ENCODE measurements around the gene AUTS2.

Gene AUTS2

GRCh38 chr7:69893906-69894305, 295.6 kb downstream of the AUTS2 start:
- no peak for DNase-seq (ENCODE audit: low read depth)

DNA sequence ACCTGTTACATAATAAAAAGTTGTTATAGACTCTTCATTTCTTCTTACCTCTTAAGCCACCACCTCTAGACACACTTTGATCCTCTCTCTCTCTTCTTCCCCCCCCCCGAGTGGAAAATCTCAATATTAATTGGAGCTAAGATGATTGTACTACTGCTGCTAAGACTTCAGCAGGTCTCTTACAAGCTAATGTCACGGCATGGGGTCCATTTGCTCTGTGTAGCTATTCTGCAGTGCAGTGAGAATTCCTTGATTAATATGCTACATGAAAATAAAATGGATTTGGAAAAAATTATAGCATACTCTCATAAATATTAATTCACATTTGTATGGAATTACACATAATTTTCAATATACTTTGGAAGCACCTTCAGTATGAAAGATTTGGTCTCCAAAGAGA, 297.2 kb downstream of the AUTS2 start:
- DNase-seq (ENCODE audit: low read depth), result no peak

- no peak for DNase-seq (ENCODE audit: low read depth)
These were observed 297.8 kb downstream of the AUTS2 start for GRCh38 chr7:69896121-69896520.

GRCh38 chr7:69898189-69898588, 299.9 kb downstream of the AUTS2 start:
- DNase-seq (ENCODE audit: low read depth), result no peak

GRCh38 chr7:69903410-69903809, 305.1 kb downstream of the AUTS2 start:
- no peak for DNase-seq (ENCODE audit: low read depth)

- no peak for DNase-seq (ENCODE audit: low read depth)
These were observed 308.2 kb downstream of the AUTS2 start for GRCh38 chr7:69906283-69906995.

GRCh38 chr7:69907720-69908119, 309.4 kb downstream of the AUTS2 start:
- DNase-seq (ENCODE audit: low read depth), result no peak

DNA sequence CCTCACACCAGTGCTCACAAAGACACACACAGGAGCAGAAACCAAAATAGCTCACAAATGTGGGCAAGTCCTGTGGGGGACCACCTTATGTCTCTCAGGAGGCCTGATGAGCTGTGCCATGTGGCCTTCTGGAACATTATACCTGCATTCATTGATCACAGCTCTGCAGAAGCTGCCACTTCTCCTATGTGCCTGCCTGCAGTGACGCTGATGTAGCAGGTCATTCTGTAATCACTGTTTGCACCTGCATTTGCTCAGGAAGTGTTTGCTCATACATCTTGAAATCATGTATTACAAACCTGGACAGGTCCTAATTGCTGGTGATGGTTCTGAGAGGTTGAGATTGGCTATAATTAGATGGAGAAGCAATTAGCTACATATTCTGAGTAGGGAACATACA, 310.2 kb downstream of the AUTS2 start:
- DNase-seq (ENCODE audit: low read depth), result no peak

- no peak for DNase-seq (ENCODE audit: low read depth)
These were observed 311.9 kb downstream of the AUTS2 start for GRCh38 chr7:69910150-69910549.

GRCh38 chr7:69911337-69911736, 313.1 kb downstream of the AUTS2 start:
- DNase-seq (ENCODE audit: low read depth), result no peak

DNA sequence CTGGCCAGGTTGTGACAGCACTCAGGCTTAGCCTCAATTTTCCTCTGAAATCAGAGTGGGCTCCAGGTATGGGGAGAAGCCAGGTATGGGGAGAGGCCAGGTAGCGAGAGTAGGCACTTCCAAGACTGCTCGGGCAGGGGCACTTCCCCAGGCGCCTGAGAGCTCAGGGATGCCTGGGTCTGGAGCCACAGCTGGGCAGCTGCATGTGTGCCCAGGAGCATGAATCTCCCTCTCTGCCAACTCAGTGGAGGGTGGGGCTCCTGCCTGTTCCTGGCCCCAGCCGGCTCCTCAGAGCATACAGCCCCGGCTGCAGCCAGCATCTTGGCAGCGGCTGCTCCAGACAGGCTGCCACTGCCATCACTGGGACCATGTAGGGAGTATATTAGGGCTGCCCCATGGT, 313.9 kb downstream of the AUTS2 start:
- no peak for DNase-seq (ENCODE audit: low read depth)

- DNase-seq (ENCODE audit: low read depth), result no peak
These were observed 314.6 kb downstream of the AUTS2 start for GRCh38 chr7:69912846-69913245.

- DNase-seq (ENCODE audit: low read depth), result no peak
These were observed 321.3 kb downstream of the AUTS2 start for GRCh38 chr7:69919426-69920111.

DNA sequence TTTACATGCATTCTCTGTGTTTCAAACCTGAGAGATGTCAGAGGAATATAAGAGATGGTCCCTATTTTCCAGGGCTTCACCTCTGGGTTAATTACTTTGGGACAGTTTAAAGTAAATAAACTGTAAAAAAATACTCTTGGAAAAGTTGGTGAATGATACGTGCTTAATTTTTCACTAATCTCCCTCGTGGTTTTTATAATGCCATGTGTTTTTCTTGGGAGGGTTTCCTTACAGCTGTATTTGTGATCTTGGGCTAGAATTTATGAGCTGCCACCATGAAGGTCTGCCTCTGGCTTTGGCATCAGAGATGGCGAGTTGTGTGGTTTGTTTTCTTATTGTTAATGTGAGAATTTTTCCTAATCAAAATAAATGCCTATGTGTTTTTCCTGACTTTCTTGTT, 322.5 kb downstream of the AUTS2 start:
- no peak for DNase-seq (ENCODE audit: low read depth)

- DNase-seq (ENCODE audit: low read depth), result no peak
These were observed 323.9 kb downstream of the AUTS2 start for GRCh38 chr7:69922026-69922803.

GRCh38 chr7:69927461-69927860, 329.2 kb downstream of the AUTS2 start:
- no peak for DNase-seq (ENCODE audit: low read depth)

DNA sequence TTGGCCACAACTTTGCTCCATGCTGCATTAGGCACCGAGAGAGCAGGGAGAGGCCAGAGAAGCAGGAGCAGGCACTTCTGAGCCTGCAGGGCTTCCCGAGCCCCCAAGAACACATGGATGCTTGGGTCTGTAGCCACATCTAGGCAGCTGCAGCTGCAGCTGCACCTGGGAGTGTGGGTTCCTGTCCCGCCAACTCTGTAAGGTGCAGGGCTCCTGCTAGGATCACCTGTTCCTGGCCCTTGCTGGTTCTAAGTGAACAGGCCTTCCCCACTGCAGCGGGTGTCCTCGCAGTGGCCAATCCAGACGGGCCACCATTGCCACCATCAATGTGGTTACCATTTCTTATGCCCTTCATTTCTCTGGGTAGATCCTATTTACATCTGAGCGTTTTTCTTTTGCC, 330.3 kb downstream of the AUTS2 start:
- no peak for DNase-seq (ENCODE audit: low read depth)

DNA sequence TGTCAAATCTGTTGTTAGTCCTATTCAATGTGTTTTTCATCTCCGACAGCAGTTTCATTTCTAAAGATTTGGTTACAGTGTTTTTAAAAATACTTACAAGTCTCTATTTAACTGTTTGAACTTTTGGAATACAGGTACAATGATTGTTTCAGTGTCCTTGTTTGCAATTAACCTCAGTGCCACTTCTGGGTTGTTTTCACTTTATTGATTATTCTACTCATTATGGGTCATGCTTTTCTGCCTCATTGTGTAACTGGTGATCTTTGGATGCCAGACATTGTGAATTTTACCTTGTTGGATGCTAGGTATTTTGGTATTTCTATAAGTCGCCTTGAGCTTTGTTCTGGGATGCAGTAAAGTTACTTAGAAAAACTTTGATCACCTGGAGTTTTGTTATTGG, 331.3 kb downstream of the AUTS2 start:
- DNase-seq (ENCODE audit: low read depth), result no peak

DNA sequence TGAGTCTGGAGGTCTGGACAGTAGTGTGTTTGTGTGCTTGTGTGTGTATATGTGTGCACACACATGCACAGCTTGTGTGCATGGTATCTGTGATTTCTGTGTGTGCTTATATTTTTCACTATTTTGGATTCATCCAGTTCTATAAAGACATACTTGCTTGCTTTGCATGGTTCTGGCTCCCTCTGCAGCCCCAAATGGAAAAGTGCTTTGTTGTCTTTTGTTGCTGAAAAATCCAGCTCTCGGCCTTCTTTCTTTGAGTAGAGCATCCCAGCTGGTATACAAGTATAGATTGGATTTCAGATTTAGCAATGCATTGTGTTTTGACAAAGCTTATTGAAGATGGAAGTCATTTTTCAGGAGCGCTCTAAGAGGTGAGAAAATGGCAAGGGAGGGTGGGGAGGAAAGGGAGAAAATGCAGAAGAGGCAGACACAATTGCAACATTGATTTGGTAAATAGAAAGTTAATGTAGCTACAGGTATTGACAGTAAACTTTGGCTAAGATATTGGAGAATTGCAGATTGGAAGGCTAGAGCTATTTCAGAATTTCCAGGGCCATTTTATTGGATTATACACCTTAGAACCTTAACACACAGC, 333.9 kb downstream of the AUTS2 start:
- no peak for DNase-seq (ENCODE audit: low read depth)

DNA sequence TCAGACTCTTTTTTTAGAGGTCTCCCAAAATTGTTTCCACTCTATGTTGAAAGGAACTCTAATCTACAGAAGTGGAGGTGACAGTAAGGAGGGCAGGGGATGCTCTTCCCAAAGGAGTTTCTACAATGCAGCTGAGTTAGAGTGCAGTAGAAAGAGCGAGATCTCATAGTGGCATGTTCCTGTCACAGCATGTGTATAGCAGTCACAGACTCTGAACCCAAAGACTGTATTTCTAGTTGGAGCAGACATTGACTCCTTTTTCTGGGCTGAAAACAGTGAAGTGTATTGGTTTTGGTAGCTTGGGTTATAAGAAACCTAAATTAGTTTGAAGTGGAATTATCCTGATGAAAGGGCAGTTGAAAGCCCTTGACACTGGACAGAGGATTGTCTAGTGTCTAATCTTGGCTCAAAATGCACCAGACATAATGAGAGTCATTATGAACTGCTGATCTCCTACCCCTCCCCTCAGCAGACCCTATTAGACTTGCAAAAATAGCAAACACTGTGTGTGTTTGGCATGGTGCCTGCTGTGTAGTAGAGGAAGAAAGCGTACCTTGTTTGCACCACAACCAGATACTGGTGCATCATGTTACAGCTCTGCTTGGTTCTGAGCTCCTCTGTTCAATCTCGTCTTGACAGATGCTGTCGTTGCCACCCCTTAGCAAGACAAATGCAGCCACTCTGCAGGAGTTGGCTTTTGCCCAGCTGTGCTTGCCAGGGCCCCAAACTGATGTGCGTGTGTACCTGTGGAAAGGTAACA, 336.0 kb downstream of the AUTS2 start:
- DNase-seq (ENCODE audit: low read depth), result no peak

- DNase-seq (ENCODE audit: low read depth), result no peak
These were observed 336.8 kb downstream of the AUTS2 start for GRCh38 chr7:69935107-69935506.

DNA sequence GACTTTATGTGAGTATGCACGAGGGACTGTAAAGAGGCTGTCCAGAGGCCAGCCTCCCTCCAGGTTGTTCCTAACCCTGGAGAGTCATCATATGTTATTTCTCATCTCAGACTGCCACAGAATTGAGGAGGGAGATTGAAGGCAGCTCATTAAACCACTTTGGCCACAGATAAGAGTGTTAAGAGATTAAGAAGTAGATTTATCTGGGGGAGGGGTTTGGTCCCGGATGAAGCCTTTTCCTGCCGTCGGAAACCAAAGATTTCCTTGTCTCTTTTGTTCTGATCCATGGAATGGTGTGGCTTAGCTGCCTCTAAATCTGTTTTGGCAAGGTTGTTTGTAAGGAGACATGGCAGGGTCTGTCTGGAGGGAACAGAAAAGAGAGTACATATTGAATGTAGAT, 338.8 kb downstream of the AUTS2 start:
- DNase-seq (ENCODE audit: low read depth), result no peak
